HG02943 (cell line): ENCODE measurements around the gene TUBB2A.
"Not testable (repeated sequence)": the region's sequence is repeated elsewhere in the genome, so short reads cannot be mapped to it uniquely, and the experiment has no call there.

Experiments used
- ATAC-seq: cut with Tn5 transposase; IDR thresholded peaks from one replicate; pipeline ENCODE4 v1.9.1; 2021; ENCODE audit warnings: mild to moderate bottlenecking, low read depth, moderate library complexity; ENCODE audit not compliant: unreplicated experiment

Gene TUBB2A

DNA sequence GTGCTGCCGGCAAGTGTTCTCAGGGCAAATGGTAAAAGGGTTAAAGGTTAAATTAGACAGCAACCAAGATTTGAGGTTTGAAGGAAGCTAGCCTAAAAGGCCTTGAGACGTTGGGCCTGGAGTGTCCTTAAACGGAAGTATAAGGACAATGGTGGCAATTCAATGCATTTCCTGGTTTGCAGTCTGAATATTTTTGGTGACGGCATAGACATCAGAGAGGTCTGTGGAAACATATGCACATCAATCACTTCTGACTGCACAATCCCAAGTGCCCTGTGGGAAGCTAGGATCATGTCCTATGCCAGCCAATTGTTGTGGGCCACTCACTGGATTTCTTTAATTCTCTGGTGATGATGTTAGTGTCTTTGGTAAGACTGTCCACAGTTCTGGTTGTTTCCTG is 25.7 kb upstream of the TUBB2A start:
- no peak for ATAC-seq

DNA sequence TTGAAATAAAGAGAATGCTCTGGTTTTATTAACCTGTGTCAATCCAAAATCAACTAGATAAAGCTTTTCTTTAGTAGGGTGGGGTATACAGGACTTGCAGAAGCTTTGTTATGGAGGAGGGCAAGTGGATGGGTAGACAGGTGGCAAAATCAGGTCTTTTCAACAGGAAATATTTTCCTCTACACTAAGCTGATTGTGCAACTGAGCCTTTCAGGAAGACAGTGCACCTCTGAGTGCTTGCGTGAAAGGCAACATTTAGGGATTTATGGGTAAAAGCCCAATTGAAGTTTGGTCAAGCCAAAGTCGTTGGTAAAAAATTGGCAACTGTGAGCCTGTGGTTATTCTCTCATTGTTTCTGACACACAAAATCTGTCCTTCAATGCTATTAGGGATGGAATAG is 23.8 kb upstream of the TUBB2A start:
- ATAC-seq: no peak

DNA sequence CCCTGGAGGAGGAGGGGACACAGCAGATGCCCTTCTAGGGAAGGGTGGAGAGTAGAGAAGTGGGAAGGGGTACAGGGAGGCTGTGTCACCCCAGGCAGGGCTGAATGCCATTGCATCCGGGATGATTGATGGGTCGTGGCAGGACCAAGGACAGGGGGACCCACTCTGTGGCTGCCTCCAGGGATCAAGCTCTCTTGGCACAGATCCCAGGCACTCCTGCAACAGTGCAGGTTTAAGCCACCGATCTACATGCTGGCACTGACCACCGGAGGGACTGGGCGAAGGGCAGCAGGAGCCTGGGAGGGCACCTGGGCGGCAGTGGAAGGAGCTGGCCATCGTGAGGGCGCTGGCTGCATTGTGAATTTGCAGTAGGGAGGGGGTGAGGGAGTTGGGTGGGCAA is 22.6 kb upstream of the TUBB2A start:
- ATAC-seq: not testable (repeated sequence)

DNA sequence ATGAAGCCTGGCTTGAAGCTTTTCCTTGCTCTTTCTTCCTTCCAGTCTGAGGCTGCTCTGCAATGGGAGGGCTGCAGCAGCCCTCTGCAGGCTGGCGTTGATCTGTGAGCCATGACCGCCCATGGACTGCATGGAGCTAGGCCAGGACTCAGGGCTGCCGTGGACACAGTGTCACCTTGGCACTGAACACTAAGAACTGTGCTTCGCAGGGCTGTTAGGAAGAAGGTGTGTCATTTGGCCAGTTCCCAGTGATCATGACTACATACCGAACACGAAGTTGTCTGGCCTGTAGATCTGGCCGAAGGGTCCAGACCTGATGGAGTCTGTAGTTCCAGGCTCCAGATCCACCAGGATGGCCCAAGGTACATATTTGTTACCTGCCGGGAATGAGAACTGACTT is 21.3 kb upstream of the TUBB2A start:
- ATAC-seq: not testable (repeated sequence)

DNA sequence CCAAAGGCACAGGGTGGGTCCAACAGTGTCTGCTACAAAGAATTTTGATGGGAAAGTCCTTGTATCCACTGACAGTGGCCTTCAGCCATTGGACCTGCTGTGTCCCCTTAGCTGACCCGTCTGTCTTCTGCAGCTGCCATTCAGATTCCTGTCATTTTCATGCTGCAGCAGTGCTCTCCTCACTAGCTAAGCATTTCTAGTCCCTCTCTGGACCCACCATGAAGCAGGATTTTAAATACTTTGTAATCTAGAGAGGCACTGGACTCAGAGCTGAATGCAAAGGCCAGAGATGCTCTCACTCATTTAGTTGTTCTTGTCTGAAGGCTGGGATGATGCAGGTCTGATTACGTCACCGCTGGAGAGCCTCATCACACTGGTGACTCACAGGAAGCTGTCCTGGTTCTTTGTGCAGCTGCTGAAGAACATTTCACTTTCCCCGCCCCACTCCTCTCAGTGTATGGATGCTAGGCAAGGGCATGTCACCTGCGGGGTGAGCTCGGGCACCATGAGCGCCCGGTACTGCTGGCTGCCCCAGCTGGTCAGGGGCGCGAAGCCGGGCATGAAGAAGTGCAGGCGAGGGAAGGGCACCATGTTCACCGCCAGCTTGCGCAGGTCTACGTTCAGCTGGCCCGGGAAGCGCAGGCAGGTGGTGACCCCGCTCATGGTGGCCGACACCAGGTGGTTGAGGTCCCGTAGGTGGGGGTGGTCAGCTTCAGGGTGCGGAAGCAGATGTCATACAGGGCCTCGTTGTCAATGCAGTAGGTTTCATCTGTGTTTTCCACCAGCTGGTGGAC is 19.4 kb upstream of the TUBB2A start:
- no peak for ATAC-seq

DNA sequence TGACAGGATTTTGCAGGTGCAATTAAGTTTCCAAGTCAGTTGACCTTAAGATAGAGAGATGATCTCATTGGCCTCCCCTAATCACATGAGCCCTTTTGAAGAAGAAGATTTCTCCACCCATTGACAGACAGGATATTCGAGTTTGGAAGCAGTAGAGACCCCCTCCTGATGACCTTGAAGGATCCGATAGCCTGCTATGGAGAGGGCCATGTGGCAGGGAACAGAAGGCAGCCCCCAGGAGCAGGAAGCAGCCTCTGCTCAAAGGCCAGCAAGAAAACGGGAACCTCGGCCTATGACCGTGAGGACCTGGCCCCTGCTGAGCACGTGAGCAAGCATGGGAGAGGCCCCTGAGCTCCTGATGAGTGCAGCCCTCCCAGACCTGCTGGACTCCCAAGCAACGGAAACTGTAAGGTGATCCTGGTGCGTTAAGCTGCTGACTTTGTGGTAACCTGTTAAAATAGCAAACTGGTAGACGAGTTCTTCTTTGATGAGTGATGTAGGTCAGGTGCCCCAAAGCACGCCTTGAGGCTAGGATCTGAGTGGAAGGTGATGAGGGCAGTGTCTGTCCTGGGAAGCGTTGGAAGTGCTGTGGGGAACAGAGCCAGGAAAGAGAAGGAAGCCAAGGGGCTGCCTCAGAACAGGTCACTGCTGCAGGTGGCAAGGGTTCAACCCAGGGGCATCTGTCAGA is 18.5 kb upstream of the TUBB2A start:
- ATAC-seq: no peak

DNA sequence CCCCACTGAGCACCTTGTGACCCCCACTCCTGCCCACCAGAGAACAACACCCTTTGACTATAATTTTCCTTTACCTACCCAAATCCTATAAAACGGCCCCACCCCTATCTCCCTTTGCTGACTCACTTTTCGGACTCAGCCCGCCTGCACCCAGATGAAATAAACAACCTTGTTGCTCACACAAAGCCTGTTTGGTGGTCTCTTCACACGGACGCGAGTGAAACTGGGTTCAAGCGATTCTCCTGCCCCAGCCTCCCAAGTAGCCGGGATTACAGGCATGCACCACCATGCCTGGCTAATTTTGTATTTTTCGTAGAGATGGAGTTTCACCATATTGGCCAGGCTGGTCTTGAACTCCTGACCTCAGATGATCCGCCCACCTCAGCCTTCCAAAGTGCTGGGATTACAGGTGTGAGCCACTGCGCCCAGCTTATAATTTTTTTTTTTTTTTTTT is 16.3 kb upstream of the TUBB2A start:
- not testable (repeated sequence) for ATAC-seq

DNA sequence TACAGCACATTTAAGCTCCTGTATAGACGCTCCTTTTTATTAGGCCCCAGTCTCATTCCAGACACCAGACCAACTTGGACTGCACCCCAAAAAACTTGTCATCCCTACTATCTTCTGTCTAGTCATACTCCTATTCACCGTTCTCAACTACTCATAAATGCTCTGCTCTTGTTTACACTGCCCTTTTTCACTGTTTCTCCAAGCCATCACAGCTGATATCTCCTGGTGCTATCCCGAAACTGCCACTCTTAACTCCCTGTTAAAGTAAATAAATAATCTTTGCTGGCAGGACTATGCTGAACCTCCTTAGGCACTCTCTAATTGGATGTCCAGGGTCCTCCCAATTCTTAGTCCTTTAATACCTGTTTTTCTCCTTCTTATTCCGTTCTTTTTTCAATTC is 15.4 kb upstream of the TUBB2A start:
- ATAC-seq: not testable (repeated sequence)

DNA sequence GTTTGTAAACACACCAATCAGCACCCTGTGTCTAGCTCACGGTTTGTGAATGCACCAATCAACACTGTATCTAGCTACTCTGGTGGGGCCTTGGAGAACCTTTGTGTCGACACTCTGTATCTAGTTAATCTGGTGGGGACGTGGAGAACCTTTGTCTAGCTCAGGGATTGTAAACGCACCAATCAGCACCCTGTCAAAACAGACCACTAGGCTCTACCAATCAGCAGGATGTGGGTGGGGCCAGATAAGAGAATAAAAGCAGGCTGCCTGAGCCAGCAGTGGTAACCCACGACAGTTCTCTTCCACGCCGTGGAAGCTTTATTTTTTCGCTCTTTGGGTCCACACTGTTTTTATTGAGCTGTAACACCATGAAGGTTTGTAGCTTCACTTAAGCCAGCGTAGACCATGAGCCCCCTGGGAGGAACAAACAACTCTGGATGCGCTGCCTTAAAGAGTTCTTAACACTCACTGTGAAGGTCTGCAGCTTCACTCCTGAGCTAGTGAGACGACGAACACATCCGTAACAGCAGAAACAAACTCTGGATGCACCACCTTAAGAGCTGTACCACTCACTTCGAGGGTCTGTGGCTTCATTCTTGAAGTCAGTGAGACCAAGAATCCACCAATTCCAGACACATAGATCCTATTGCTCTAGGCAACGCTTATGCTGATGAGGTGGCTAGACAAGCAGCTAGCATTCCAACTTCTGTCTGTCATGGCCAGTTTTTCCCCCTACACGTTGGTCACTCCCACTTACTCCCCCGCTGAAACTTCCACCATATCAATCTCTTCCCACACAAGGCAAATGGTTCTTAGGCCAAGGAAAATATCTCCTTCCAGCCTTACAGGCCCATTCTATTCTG is 14.2 kb upstream of the TUBB2A start:
- not testable (repeated sequence) for ATAC-seq

DNA sequence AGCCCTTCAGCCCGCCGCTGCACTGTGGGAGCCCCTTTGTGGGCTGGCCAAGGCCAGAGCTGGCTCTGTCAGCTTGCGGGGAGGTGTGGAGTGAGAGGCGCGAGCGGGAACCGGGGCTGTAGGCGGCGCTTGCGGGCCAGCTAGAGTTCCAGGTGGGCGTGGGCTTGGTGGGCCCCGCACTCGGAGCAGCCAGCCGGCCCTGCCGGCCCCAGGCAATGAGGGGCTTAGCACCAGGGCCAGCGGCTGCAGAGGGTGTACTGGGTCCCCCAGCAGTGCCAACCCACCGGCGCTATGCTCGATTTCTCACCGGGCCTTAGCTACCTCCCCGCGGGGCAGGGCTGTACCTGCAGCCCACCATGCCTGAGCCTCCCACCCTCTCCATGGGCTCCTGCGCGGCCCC is 13.3 kb upstream of the TUBB2A start:
- ATAC-seq: not testable (repeated sequence)

DNA sequence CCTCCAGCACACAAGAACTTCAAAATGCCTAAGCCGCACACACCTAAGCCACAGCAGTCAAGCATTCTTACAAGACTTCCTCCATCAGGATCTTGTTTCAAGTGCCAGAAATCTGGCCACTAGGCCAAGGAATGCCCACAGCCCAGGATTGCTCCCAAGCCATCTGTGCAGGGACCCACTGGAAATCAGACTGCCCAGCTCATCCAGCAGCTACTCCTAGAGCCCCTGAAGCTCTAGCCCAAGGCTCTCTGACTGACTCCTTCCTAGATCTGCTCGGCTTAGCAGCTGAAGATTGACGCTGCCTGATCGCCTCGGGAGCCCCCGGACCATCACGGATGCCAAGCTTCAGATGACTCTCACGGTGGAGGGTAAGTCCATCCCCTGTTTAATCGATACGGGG is 10.7 kb upstream of the TUBB2A start:
- ATAC-seq: not testable (repeated sequence)

DNA sequence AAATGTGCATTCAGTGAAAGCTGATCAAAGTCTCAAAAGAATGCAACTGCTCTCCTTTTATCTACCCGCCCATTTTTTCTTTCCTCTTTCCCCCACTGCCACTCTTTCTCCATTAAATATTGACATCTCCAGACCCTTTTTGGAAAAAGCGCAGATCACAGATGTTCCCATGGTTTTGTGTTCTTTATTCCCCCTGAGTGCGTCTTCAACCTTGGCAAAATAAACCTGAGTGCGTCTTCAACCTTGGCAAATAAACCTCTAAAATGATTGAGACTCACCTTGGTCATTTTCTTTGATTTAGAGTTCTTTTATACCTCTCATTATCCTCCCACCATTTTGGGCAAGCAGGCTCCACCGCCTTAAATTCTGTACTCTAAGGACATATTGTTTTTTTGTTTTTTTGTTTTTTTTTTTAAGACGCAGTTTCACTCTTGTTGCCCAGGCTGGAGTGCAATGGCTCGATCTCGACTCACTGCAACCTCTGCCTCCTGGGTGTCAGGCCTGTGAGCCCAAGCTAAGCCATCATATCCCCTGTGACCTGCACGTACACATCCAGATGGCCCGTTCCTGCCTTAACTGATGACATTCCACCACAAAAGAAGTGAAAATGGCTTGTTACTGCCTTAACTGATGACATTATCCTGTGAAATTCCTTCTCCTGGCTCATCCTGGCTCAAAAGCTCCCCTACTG is 9.3 kb upstream of the TUBB2A start:
- ATAC-seq: not testable (repeated sequence)

DNA sequence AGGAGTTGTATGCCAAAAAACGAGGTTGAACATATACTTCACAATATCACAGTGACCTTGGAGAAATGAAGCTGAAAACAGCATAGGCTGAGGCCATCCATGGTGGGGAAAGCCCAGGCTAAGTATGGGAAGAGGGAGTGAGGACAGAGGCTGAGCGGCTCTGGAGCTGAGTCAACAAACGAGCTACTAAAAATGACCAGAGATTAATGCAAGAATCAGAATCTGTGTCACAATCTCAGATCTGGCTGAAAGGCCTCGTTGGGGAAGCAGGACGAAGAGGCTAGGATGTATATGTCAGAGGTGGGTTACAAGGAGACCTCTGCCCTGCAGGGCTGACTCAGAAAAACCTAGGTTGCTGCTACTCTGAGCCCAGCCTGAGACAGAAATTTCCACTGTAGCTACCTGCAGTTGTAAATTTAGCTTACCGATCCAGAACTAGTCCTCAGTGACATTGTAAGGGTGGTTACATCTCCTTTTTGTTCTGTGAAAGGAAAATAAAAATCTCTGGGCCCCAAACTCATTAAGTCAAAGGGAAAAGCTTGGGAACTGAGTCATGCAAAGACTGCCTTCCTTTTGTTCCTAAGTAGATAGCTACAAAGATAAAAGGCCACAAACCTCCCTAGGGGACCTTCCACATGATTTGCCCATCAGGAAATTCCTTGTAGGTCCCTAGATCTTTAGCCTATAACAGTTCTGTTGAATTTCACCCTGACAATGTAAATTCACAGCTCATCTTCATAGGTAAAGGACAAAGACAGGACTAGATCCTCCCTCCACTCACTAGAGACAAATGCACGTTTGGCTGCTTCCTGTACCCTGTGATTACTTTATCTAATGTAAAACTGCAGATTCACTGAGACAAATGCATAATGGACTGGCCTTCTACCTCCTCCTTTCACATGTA is 8.5 kb upstream of the TUBB2A start:
- no peak for ATAC-seq

DNA sequence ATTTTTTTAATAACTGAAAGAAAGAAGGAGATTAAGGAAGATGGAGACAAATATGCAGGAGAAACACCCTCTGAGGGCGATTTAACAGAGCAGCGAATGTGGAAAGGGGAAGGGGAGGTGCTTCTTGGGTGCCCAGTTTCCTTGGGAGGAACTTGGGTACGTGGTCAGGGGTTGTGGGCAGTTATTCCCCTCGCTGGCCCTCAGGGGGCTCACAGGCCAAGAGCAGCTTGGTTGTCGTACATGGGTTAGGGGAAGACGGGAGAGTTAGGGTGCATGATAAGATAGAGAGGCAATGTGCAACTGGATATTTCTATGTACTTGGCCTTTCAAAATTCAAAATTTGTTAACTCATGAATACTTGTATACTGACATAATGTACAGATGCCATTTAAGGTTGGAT is 7.0 kb upstream of the TUBB2A start:
- no peak for ATAC-seq

DNA sequence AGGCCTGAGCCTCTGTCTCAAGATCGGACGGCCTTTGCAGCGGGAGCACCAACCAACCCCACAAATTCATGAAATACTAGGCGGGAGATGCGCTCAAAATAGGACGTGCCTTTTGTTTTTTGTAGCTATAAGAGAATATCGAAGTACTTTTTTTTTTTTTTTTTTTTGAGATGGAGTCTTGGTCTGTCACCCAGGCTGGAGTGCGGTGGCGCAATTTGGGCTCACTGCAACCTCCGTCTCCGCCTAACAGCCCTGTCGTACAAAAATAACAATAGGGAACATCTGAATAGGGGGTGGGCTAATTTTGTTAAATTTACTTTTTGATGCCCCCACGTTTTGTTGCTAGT is 5.9 kb upstream of the TUBB2A start:
- ATAC-seq: no peak

DNA sequence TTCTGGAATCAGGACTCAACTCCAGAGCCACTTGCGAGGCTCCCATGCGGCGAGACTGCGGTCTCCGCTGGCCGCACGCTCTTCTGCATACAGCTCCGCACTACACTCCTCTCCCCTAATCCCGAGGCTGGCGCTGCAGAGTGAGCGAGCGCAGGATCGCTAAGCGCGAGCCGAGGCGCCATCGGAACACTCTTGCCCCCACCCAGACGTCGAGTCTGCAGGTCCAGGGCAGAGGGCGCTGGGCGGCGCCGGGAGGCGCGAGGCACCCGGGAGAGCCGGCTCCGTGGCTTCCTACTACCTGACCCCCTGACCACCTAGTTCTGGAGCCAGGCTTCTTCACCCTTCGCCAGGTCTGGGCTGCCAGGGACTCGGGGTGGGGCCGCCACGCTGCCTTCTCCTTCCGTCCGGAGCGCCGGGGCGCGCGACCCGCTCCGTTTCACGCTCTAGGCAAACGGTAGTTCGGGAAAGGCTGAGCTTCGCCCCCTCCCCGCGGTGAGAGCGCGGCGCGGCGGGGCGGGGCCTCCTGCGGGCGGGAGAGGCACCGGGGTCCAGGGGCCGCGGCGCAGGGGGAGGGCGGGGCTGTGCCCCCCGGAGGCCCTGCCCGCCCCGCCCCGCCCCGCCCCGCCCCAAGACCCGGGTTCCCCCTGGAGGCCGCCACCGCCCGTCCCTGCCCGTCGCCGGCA is 5.4 kb upstream of the TUBB2A start:
- ATAC-seq: no peak

DNA sequence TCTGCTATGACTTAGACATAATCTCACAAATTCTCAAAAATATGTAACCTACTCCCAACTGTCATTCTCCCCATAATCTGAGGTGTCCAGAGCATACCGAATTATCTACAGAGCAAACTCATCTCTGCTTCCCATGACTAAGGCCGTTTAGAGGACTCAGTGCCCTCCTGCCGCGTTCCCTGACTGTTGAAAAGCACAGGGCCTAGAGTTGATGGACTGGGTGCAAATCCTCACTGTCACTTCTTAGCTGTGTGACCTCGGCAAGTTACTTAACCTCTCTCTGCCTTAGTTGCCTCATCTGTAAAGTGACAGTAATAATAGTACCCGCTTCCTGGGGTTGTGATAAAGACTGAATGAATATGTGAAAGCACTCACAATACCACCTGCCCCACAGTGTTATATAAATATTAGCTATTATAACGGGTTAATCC is 4.7 kb upstream of the TUBB2A start:
- ATAC-seq: no peak

DNA sequence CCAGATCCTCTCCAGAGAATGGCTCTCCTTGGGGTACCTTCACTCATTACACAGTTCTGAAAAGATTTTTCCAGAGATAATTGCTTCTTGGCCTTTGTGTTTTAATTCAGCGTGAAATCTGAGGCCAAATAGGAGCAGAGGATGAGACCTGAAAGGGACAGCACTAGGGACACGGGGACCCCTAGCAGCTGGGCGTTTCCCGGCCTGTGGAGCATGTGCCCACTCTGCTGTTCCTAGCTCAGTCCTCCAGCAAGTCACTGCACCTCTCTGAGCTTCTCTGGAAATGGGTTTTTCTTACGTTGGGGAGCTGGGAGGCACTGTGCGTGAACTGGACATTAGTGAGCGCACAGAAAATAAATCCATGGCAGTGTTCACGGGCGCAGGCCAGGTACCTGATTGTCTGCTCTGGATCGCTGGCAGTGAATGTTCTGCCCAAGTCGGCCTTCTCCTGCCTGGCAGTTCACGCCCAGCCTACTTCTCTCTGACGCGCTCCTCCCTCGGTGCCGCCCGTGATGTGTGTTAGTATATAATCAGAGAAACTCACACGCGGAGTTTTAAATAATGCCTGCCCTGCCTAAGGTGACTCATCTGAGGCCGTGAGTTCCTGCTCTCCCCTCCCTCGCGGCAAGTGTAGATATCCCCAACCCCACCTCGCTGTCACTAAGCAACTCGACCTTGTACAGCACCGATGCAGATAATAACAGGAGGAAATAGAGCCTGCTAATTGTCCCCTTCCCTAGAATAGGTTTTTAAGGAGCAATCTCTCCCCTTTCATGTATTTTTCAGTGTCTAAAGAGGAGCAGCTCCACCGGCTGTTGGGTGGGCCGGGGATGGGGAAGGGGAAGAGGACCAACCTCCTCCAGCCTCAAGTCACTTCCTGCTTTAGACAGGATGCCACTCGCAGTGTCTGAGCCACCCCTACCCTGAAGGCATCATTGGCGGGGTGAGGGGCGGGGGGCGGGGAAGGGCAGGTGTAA is 2.7 kb upstream of the TUBB2A start:
- no peak for ATAC-seq
